NCI-H510A (cell line): ENCODE results near the gene B3GAT2.

Experiments used
- DNase-seq: peaks from one replicate; lab custom pipeline; 2025; lab: John Stamatoyannopoulos, UW

B3GAT2 gene

GRCh38 chr6:70900047-70900446 is 56.8 kb downstream of the B3GAT2 start:
- no peak for DNase-seq

- DNase-seq = no peak
These were observed 62.9 kb downstream of the B3GAT2 start for GRCh38 chr6:70894001-70894400.

GRCh38 chr6:70889270-70889669 is 67.6 kb downstream of the B3GAT2 start:
- no peak for DNase-seq

GRCh38 chr6:70886661-70887060 is 70.2 kb downstream of the B3GAT2 start:
- no peak for DNase-seq

- no peak for DNase-seq
These were observed 70.8 kb downstream of the B3GAT2 start for GRCh38 chr6:70886071-70886470.

DNA sequence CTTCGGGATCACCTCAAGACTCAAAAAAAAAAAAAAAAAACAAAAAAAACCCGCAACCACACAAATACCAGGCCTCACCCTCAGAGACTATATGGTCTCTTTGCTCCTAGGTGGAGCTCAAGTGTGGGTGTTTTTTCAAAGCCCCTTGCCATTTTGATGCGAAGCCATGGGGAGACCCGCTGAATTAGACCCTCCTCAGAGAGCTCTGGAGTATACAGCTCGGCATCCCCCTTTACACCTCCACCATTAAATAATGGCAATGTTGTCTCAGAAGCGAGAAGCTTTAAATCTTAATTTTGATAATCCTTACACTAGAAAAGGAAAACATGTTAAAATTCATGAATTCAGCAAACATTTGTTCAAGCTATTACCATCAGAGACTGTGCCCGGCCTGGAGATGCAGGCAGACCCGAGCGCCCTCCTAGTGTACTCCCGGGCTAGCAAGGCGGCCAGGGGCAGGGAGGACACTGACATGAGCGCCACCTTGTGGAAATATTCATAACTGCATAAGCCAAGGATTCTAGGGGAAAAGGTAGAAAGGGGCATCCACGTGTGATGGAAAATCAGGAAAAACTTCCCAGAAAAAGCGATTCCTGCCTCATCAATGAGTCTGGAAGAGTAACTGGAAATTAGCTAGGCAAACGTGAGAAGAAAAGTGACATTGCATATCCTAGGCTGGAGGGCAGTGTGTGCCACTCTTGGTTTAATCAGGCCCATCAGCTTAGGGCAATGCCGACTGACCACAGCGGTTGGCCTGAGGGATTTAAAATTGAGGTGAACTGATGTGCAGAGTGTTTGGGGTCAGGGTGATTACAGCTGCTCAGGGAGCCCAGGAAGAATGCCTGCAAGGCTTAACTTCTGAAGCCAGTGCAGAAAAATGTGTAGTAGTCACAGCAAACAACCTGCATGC is 72.5 kb downstream of the B3GAT2 start:
- DNase-seq = no peak

DNA sequence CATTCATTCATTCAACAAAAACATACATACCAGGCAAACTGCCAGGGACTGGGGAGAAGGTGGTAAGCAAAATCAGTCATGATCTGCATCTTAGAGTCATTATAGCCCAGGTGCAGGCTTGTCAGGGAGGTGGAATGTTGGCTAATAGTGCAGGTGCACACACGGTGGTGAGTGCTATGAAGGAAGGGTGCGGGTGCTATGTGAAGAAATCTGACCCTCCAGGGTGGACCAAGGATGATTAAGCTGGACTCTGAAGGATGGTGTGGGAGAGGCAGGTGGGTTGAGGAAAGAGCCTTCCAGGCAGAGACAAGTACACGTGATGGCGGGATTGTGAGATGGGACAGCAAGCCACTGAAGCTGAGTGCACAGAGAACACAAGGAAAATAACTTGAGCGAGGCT is 77.4 kb downstream of the B3GAT2 start:
- DNase-seq = no peak

- no peak for DNase-seq
These were observed 82.5 kb downstream of the B3GAT2 start for GRCh38 chr6:70874181-70874913.

DNA sequence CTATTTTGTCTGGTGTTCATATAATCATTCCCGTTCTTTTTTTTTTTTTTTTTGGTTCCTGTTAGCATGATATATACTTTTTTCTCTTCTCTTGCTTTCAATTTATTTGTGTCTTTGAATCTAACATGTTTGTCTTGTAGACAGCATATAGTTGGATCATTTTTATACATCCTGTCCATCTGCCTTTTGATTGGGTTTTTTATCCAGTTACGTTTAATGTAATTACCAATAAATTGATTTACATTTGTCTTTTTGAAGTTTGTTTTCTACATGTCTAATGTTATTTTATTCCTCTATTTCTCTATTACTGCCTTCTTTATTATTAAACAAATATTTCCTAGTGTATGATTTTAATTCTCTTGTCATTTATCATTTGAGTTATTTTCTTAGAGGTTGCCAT is 84.4 kb downstream of the B3GAT2 start:
- DNase-seq = no peak

GRCh38 chr6:70864401-70864800 is 92.5 kb downstream of the B3GAT2 start:
- no peak for DNase-seq

GRCh38 chr6:70863343-70863742 is 93.5 kb downstream of the B3GAT2 start:
- no peak for DNase-seq

DNA sequence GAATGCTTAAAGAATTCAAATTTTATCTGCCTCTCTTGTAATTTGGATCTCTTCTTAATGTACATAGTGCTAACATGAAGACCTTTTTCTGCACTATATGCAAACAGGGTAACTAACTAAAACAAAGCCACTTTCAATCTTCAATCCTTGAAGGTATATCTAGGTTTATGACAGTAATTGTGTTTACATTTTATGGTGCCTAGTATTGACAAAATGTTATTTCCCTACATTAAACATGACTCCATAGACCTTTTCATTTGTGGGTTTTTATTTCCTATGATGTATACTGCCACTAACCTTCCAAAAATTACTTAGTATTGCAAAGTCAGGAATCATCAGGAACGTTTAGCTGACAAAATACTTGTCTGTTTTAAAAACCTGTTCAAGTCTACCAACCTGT is 95.9 kb downstream of the B3GAT2 start:
- no peak for DNase-seq

- DNase-seq = no peak
These were observed 96.8 kb downstream of the B3GAT2 start for GRCh38 chr6:70860045-70860444.

- no peak for DNase-seq
These were observed 99.3 kb downstream of the B3GAT2 start for GRCh38 chr6:70857387-70858077.

DNA sequence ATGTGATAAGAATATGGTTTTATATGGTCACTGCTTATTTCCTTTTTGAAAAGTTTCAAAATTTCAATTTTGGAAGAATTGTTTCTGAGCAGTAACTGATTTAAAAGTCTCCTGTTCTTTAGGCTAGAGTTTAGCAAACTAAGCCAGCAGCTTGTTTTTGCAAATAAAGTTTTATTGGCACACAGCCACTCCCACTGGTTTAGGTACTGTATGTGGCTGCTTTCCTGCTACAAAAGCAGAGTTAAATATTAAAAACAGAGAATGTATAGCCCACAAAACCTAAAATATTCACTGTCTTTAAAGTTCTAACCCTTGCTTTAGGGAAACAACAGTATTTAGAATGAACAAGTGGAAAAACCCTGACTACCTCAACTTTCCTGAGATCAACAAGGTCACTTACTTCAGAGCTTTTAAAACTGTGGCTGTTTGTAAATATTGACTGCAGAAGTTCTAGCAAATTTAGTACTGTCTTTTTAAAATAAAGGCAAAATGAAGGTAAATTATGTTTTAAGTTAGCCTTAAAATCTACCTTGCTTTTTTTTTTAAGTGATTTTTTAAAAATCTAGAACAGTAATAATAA is 104.1 kb downstream of the B3GAT2 start:
- no peak for DNase-seq

- DNase-seq = no peak
These were observed 107.4 kb downstream of the B3GAT2 start for GRCh38 chr6:70849348-70850069.

- DNase-seq = no peak
These were observed 109.5 kb downstream of the B3GAT2 start for GRCh38 chr6:70847106-70848084.

- DNase-seq = no peak
These were observed 110.5 kb downstream of the B3GAT2 start for GRCh38 chr6:70846207-70846835.

GRCh38 chr6:70844301-70844700 is 112.6 kb downstream of the B3GAT2 start:
- DNase-seq = no peak
